ENCODE results near the gene IQSEC1.

IQSEC1 gene

DNA sequence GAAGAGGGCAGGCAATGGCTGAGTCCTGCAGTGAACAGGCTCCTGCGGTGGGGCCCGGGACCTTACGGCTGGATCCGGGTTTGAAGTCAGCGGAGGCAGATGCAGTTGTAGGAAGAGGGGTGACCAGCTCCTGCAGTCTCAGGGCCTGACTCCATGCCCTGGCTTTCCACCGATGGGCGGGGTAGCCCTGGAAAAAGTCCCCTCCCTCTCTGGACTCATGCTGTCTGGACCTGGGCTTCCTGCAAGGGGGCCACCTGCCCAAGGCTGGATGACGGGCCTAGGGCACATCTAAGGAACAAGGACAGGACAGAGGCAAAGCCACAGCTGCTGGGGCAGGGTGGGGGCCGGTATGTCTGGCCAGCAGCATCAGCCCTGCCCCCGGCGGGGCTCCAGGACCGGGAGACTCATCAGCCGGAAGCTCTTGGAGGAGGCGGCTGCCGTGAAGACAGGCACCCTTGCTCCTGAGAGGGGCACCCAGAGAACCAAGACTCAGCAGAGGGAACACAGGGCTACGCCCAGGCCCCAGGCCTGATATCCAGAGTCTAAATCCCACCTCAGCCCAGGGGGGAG lies 12.8 kb downstream of the IQSEC1 start:
- H3K4me1 ChIP-seq (ENCODE audit: insufficient read depth, poor library complexity, severe bottlenecking): no peaks in the 10 kb centered on the region
- H3K36me3 ChIP-seq (ENCODE audit: low read depth): no peaks in the 10 kb centered on the region
- no peaks in the 10 kb centered on the region for H3K27me3 ChIP-seq (ENCODE audit: insufficient read depth, poor library complexity, severe bottlenecking)
- TF ChIP-seq, protein P1, sequence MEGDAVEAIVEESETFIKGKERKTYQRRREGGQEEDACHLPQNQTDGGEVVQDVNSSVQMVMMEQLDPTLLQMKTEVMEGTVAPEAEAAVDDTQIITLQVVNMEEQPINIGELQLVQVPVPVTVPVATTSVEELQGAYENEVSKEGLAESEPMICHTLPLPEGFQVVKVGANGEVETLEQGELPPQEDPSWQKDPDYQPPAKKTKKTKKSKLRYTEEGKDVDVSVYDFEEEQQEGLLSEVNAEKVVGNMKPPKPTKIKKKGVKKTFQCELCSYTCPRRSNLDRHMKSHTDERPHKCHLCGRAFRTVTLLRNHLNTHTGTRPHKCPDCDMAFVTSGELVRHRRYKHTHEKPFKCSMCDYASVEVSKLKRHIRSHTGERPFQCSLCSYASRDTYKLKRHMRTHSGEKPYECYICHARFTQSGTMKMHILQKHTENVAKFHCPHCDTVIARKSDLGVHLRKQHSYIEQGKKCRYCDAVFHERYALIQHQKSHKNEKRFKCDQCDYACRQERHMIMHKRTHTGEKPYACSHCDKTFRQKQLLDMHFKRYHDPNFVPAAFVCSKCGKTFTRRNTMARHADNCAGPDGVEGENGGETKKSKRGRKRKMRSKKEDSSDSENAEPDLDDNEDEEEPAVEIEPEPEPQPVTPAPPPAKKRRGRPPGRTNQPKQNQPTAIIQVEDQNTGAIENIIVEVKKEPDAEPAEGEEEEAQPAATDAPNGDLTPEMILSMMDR (IDR thresholded peaks at IDR 0.05; ENCODE audit: poor library complexity, severe bottlenecking): no peak
- H3K4me3 ChIP-seq (ENCODE audit: severe bottlenecking): no peak overlapping the region
- DNase-seq (ENCODE audit: low spot score): no peak
- ATAC-seq (ENCODE audit: low read depth): no peak
- no peaks in the 10 kb centered on the region for H3K9me3 ChIP-seq (ENCODE audit: severe bottlenecking)
- H3K27ac ChIP-seq (ENCODE audit: poor library complexity, severe bottlenecking): no peak overlapping the region

- ATAC-seq (ENCODE audit: low read depth): no peak
- TF ChIP-seq, protein P1 (IDR thresholded peaks at IDR 0.05; ENCODE audit: poor library complexity, severe bottlenecking): no peak
- no peak for DNase-seq (ENCODE audit: low spot score)
- H3K27me3 ChIP-seq (ENCODE audit: insufficient read depth, poor library complexity, severe bottlenecking): no peaks in the 10 kb centered on the region
- H3K4me1 ChIP-seq (ENCODE audit: insufficient read depth, poor library complexity, severe bottlenecking): no peaks in the 10 kb centered on the region
- no peak overlapping the region for H3K4me3 ChIP-seq (ENCODE audit: severe bottlenecking)
- no peaks in the 10 kb centered on the region for H3K9me3 ChIP-seq (ENCODE audit: severe bottlenecking)
- H3K36me3 ChIP-seq (ENCODE audit: low read depth): no peaks in the 10 kb centered on the region
- H3K27ac ChIP-seq (ENCODE audit: poor library complexity, severe bottlenecking): no peak overlapping the region
Observed at GRCh38 chr3:13058346-13059120, 14.7 kb downstream of the IQSEC1 start.

- ATAC-seq (ENCODE audit: low read depth) (peak; percentile 8; the same call in 1 of the 3 replicates), DNase-seq (ENCODE audit: low spot score) (no peak)
- Histone ChIP-seq H3K9me3 (ENCODE audit: severe bottlenecking) (no peaks in the 10 kb centered on the region), H3K27ac (ENCODE audit: poor library complexity, severe bottlenecking) (no peak overlapping the region), H3K4me1 (ENCODE audit: insufficient read depth, poor library complexity, severe bottlenecking) (no peaks in the 10 kb centered on the region), H3K27me3 (ENCODE audit: insufficient read depth, poor library complexity, severe bottlenecking) (no peaks in the 10 kb centered on the region), H3K36me3 (ENCODE audit: low read depth) (no peaks in the 10 kb centered on the region), H3K4me3 (ENCODE audit: severe bottlenecking) (no peak overlapping the region)
- TF ChIP-seq, protein P1 (IDR thresholded peaks at IDR 0.05; ENCODE audit: poor library complexity, severe bottlenecking): no peak
Observed at GRCh38 chr3:13057282-13058040, 15.8 kb downstream of the IQSEC1 start.

GRCh38 chr3:13055634-13056033 lies 17.6 kb downstream of the IQSEC1 start:
- DNase-seq (ENCODE audit: low spot score) (no peak), ATAC-seq (ENCODE audit: low read depth) (no peak)
- no peaks in the 10 kb centered on the region for H3K9me3 ChIP-seq (ENCODE audit: severe bottlenecking)
- TF ChIP-seq, protein P1 (IDR thresholded peaks at IDR 0.05; ENCODE audit: poor library complexity, severe bottlenecking): no peak
- H3K4me1 ChIP-seq (ENCODE audit: insufficient read depth, poor library complexity, severe bottlenecking): no peaks in the 10 kb centered on the region
- no peak overlapping the region for H3K27ac ChIP-seq (ENCODE audit: poor library complexity, severe bottlenecking)
- no peaks in the 10 kb centered on the region for H3K36me3 ChIP-seq (ENCODE audit: low read depth)
- no peak overlapping the region for H3K4me3 ChIP-seq (ENCODE audit: severe bottlenecking)
- H3K27me3 ChIP-seq (ENCODE audit: insufficient read depth, poor library complexity, severe bottlenecking): no peaks in the 10 kb centered on the region

Data from RWPE2 (cell line).